H1 (cell line): ENCODE measurements around the gene KIAA1328. TPM values are rescaled to one million over a fixed set of nuclear protein-coding genes. Genes with fewer than 3 reads are reported as not detected.
A peak's percentile ranks its signal among the peaks of the same experiment; 100 is the strongest.

Experiments used
- CTCF ChIA-PET: fragments of 300-600 bp; sonication (Branson Sonifier 250); formaldehyde crosslinking; loops from one replicate; lab custom pipeline; 2021; ENCODE audit not compliant: partially characterized antibody; lab: Charles Lee
- POLR2A ChIA-PET: fragments of 300-600 bp; sonication (Branson Sonifier 250); formaldehyde crosslinking; loops from one replicate; lab custom pipeline; 2021; ENCODE audit warnings: inconsistent platforms; ENCODE audit not compliant: partially characterized antibody; lab: Charles Lee
- DNase-seq, 2 experiments: peaks; one replicate each; pipeline versions ENCODE4 v3.0.0 to v3.0.0-alpha.2; 2010 to 2022; ENCODE audit warnings: low spot score in 2 of 2, low read depth in 1 of 2, mixed read lengths in 1 of 2
- FAIRE-seq: peaks from 2 replicates; lab custom pipeline; 2011; peaks lifted over from hg19 to GRCh38; lab: Jason Lieb, UNC
- H2AFZ ChIP-seq: 2 replicates; pipeline ENCODE4 v1.8.1; 2012; ENCODE audit warnings: low read length, inconsistent platforms
- H2AK5ac ChIP-seq: 2 replicates; pipeline ENCODE4 v1.6.1; 2013; ENCODE audit warnings: low read depth, low read length
- H2BK120ac ChIP-seq: replicated peaks from 2 replicates; pipeline ENCODE3; 2013; ENCODE audit warnings: low read depth, low read length, inconsistent platforms
- H2BK12ac ChIP-seq: 2 replicates; pipeline ENCODE4 v1.6.1; 2013; ENCODE audit warnings: low read depth, low read length
- H2BK15ac ChIP-seq: 2 replicates; pipeline ENCODE4 v1.6.1; 2013; ENCODE audit warnings: low read length
- H2BK20ac ChIP-seq: 2 replicates; pipeline ENCODE4 v1.6.1; 2013; ENCODE audit warnings: low read length
- H2BK5ac ChIP-seq: 2 replicates; pipeline ENCODE4 v1.6.1; 2013; ENCODE audit warnings: low read depth, low read length
- H3K14ac ChIP-seq: 2 replicates; pipeline ENCODE4 v1.6.1; 2013; ENCODE audit warnings: inconsistent platforms; ENCODE audit not compliant: insufficient read length
- H3K18ac ChIP-seq: 2 replicates; pipeline ENCODE4 v1.6.1; 2013; ENCODE audit warnings: low read length; ENCODE audit errors: extremely low read depth
- H3K23ac ChIP-seq: 2 replicates; pipeline ENCODE4 v1.6.1; 2013; ENCODE audit warnings: inconsistent platforms; ENCODE audit not compliant: insufficient read length
- H3K23me2 ChIP-seq: 2 replicates; pipeline ENCODE4 v1.6.1; 2013; ENCODE audit warnings: low read depth, low read length
- H3K27ac ChIP-seq: 2 replicates; pipeline ENCODE4 v1.6.1; 2011; ENCODE audit warnings: low read depth, low read length, inconsistent platforms
- H3K27me3 ChIP-seq, 4 experiments: replicated peaks in 1 of 4; 1 replicate in 1 of 4; 2 replicates in 3 of 4; pipeline versions ENCODE4 v1.6.1 to v1.8.1; 2011 to 2013; ENCODE audit warnings: low read length in 3 of 4, mild to moderate bottlenecking in 3 of 4, inconsistent platforms in 2 of 4, mixed read lengths in 2 of 4, moderate library complexity in 1 of 4; ENCODE audit not compliant: control insufficient read depth in 3 of 4, insufficient read depth in 3 of 4; ENCODE audit errors: extremely low read depth in 1 of 4
- H3K36me3 ChIP-seq, 4 experiments: 2 replicates each; pipeline versions ENCODE4 v1.6.1 to v1.8.1; 2011 to 2013; ENCODE audit warnings: mild to moderate bottlenecking in 4 of 4, low read length in 3 of 4, moderate library complexity in 2 of 4, control low read depth in 1 of 4, inconsistent platforms in 1 of 4; ENCODE audit not compliant: insufficient read depth in 4 of 4, control insufficient read depth in 2 of 4
- H3K4ac ChIP-seq: replicated peaks from 2 replicates; pipeline ENCODE3; 2013; ENCODE audit warnings: low read length, low read depth, mixed read lengths, inconsistent platforms; ENCODE audit not compliant: insufficient read length
- H3K4me1 ChIP-seq, 4 experiments: replicated peaks in 1 of 4; 1 replicate in 1 of 4; 2 replicates in 3 of 4; pipeline versions ENCODE4 v1.6.1 to v1.8.1; 2011 to 2013; ENCODE audit warnings: low read length in 3 of 4, inconsistent platforms in 2 of 4, mixed read lengths in 1 of 4; ENCODE audit not compliant: insufficient read depth in 4 of 4, control insufficient read depth in 3 of 4
- H3K4me2 ChIP-seq, 2 experiments: 2 replicates each; pipeline versions ENCODE4 v1.6.1 to v1.8.1; 2011 to 2013; ENCODE audit warnings: low read depth in 2 of 2, low read length in 2 of 2, control low read depth in 1 of 2, inconsistent platforms in 1 of 2, mild to moderate bottlenecking in 1 of 2; ENCODE audit not compliant: insufficient read depth in 1 of 2
- H3K4me3 ChIP-seq, 4 experiments: fragments of 200-600, 300-600 bp in 1 of 4; sonication (generic), shearing (Covaris generic), sonication (Bioruptor Twin) in 1 of 4; 2 replicates each; pipeline versions ENCODE4 v1.5.1 to v1.8.1; 2011 to 2016; ENCODE audit warnings: low read length in 4 of 4, low read depth in 3 of 4, control low read depth in 2 of 4, inconsistent platforms in 2 of 4, mild to moderate bottlenecking in 2 of 4, mixed read lengths in 1 of 4, moderate library complexity in 1 of 4; ENCODE audit not compliant: insufficient read depth in 2 of 4; ENCODE audit errors: extremely low read depth in 1 of 4
- H3K56ac ChIP-seq: replicated peaks from 2 replicates; pipeline ENCODE3; 2013; ENCODE audit warnings: low read depth, mild to moderate bottlenecking, mixed read lengths, low read length, inconsistent platforms; ENCODE audit not compliant: insufficient read length
- H3K79me1 ChIP-seq: 2 replicates; pipeline ENCODE4 v1.6.1; 2013; ENCODE audit warnings: low read depth, low read length, control low read depth
- H3K79me2 ChIP-seq, 2 experiments: 2 replicates each; pipeline versions ENCODE4 v1.6.1 to v1.8.1; 2012 to 2013; ENCODE audit warnings: low read length in 2 of 2, mild to moderate bottlenecking in 2 of 2, inconsistent platforms in 1 of 2; ENCODE audit not compliant: insufficient read depth in 2 of 2, control insufficient read depth in 1 of 2
- H3K9ac ChIP-seq, 4 experiments: replicated peaks in 1 of 4; 1 replicate in 1 of 4; 2 replicates in 3 of 4; pipeline versions ENCODE4 v1.6.1 to v1.8.1; 2011 to 2013; ENCODE audit warnings: low read depth in 3 of 4, low read length in 3 of 4, control low read depth in 2 of 4, mild to moderate bottlenecking in 2 of 4, moderate library complexity in 2 of 4, inconsistent platforms in 1 of 4; ENCODE audit errors: extremely low read depth in 1 of 4
- H3K9me3 ChIP-seq, 2 experiments: 2 replicates each; pipeline versions ENCODE4 v1.6.1 to v1.8.1; 2012 to 2013; ENCODE audit warnings: mild to moderate bottlenecking in 2 of 2, moderate library complexity in 2 of 2, control low read depth in 1 of 2, inconsistent platforms in 1 of 2, low read depth in 1 of 2, low read length in 1 of 2, mixed read lengths in 1 of 2; ENCODE audit not compliant: insufficient read depth in 2 of 2
- H4K20me1 ChIP-seq, 2 experiments: replicated peaks in 1 of 2; 2 replicates each; pipeline versions ENCODE3 to v1.8.1; 2011 to 2013; ENCODE audit warnings: inconsistent platforms in 2 of 2, low read length in 2 of 2, mild to moderate bottlenecking in 1 of 2; ENCODE audit not compliant: insufficient read depth in 2 of 2, control insufficient read depth in 1 of 2
- H4K5ac ChIP-seq: 2 replicates; pipeline ENCODE4 v1.6.1; 2013; ENCODE audit warnings: low read length, low read depth, mixed read lengths, inconsistent platforms; ENCODE audit not compliant: insufficient read length
- H4K8ac ChIP-seq: 2 replicates; pipeline ENCODE4 v1.8.0; 2013; ENCODE audit warnings: mild to moderate bottlenecking, moderate library complexity, low read length, inconsistent platforms; ENCODE audit not compliant: insufficient read depth; ENCODE audit errors: extremely low read depth
- H4K91ac ChIP-seq: replicated peaks from 2 replicates; pipeline ENCODE3; 2013; ENCODE audit warnings: low read length, mixed read lengths, inconsistent platforms; ENCODE audit not compliant: insufficient read length
- CEBPB ChIP-seq: IDR thresholded peaks from 2 replicates; pipeline ENCODE4 v1.6.1; 2012; ENCODE audit warnings: low read depth, low read length
- CHD2 ChIP-seq: IDR thresholded peaks from 2 replicates; pipeline ENCODE4 v1.6.1; 2012; ENCODE audit warnings: low read length, improper control_type of control experiment
- CTBP2 ChIP-seq: IDR thresholded peaks from 2 replicates; pipeline ENCODE4 v1.7.0; 2011; ENCODE audit warnings: borderline replicate concordance, mild to moderate bottlenecking, moderate library complexity, mixed read lengths, low read length; ENCODE audit not compliant: insufficient read depth, insufficient read length
- EP300 ChIP-seq, 2 experiments: IDR thresholded peaks; 1 replicate in 1 of 2; 2 replicates in 1 of 2; pipeline ENCODE4 v1.6.1; 2011 to 2012; ENCODE audit warnings: low read depth in 2 of 2, low read length in 2 of 2, mild to moderate bottlenecking in 2 of 2, borderline replicate concordance in 1 of 2, inconsistent platforms in 1 of 2, moderate library complexity in 1 of 2
- SRF ChIP-seq: IDR thresholded peaks from 2 replicates; pipeline ENCODE4 v1.6.1; 2011; ENCODE audit warnings: mild to moderate bottlenecking, low read depth, low read length, moderate library complexity
- WGBS, 2 experiments: shearing (Covaris generic) in 1 of 2; methylation state at CpG; one replicate each; pipeline versions ENCODE4 v1.1.6 to v1.1.7; 2013 to 2015; ENCODE audit warnings: low lambda C conversion rate in 2 of 2, mixed read lengths in 2 of 2, inconsistent platforms in 1 of 2, low coverage in 1 of 2, missing lambda C conversion rate in 1 of 2; ENCODE audit not compliant: insufficient replicate concordance in 2 of 2, insufficient coverage in 1 of 2, insufficient read length in 1 of 2; ENCODE audit errors: extremely low coverage in 1 of 2, missing lambda C conversion rate in 1 of 2; 5-methylcytosine and 5-hydroxymethylcytosine counted together
- polyA plus RNA-seq, 7 experiments: library from polyadenylated mRNA; depleted of rRNA in 3 of 7; stranded (reverse) in 5 of 7; unstranded in 2 of 7; fragments of >200 nt in 5 of 7; fragments of 200-250 nt in 2 of 7; gene quantifications; 1 replicate in 5 of 7; 2 replicates in 1 of 7; 4 replicates in 1 of 7; pipeline versions ENCODE4 v1.2.1 to v1.2.3, GENCODE V29; 2011 to 2013; ENCODE audit warnings: missing spikeins in 2 of 7, mixed read lengths in 2 of 7
- total RNA-seq: library from RNA; stranded (reverse); fragmentation: NEBNext Ultra II Directional; extraction: Animal tissue kit (Norgen Biotek cat#: 25700); gene quantifications from 2 replicates; pipeline ENCODE4 v1.2.1, GENCODE V29; 2021

Gene KIAA1328
- total and polyA plus RNA-seq, 2 of the 8 experiments (the other 6 are each of a cell fraction or from before 2014, with no cell fraction given): 2.6 to 5.7 TPM

DNA sequence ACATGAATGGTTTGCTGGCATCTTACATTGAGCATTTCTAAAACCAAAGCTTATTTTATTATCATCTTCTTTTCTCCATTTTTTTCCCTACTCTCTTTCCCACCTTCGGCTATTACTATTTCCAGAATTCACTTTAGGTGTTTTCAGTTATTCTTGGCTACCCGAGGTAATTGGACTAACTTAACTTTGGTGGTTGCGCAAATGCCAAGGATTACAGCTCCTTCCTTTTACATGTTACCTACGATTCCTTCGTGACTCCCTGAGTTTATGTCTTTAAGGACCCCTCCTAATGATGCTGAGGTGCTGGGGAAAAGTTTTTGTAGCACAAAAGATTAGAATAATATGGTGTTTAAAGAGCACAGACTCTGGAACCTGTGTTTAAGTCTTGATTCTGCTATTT lies 14.3 kb downstream of the KIAA1328 start:
- H4K8ac ChIP-seq: no peak overlapping the region
- no peak overlapping the region for H2BK12ac ChIP-seq
- H4K5ac ChIP-seq: no peak overlapping the region
- DNase-seq (no peak), FAIRE-seq (peak; percentile 55)
- no peak overlapping the region for H2AFZ ChIP-seq
- no peaks in the 10 kb centered on the region for H3K23me2 ChIP-seq
- H3K36me3 ChIP-seq: no peaks in the 10 kb centered on the region
- H2BK20ac ChIP-seq: no peak overlapping the region
- no peak overlapping the region for H3K18ac ChIP-seq
- no peak overlapping the region for H3K27ac ChIP-seq
- TF ChIP-seq CEBPB (peak; percentile 69), EP300 (IDR thresholded peaks at IDR 0.05; ENCODE audit: borderline replicate concordance in 1 of 2, low read depth in 2 of 2, low read length in 2 of 2) (no peak), SRF (no peak), CTBP2 (no peak), CHD2 (no peak)
- POLR2A ChIA-PET: no interaction called here
- H3K4me3 ChIP-seq: no peak overlapping the region
- H2AK5ac ChIP-seq: no peak overlapping the region
- H4K20me1 ChIP-seq: no peaks in the 10 kb centered on the region
- H3K4me1 ChIP-seq: peaks cover 0 to 6% (median 4%) of the 10 kb centered on the region in 4 experiments; a peak in 2 of 7 replicates
- H3K79me1 ChIP-seq: no peaks in the 10 kb centered on the region
- 90% methylated on average over 5 of the region's 5 CpGs; no CpG with 5 or more reads in 1 of the 2 experiments for WGBS, 2 experiments
- no peak overlapping the region for H2BK15ac ChIP-seq
- no peak overlapping the region for H3K56ac ChIP-seq
- no peak overlapping the region for H3K14ac ChIP-seq
- H3K23ac ChIP-seq: no peak overlapping the region
- H3K9me3 ChIP-seq: no peaks in the 10 kb centered on the region
- no peak overlapping the region for H3K4me2 ChIP-seq
- no peak overlapping the region for H2BK5ac ChIP-seq
- H3K79me2 ChIP-seq: no peaks in the 10 kb centered on the region
- no peak overlapping the region for H3K4ac ChIP-seq
- H3K27me3 ChIP-seq: no peaks in the 10 kb centered on the region
- H3K9ac ChIP-seq: no peak overlapping the region; a peak in 1 of 7 replicates
- no peak overlapping the region for H2BK120ac ChIP-seq
- CTCF ChIA-PET: interaction anchor here (0.9 to 1.2 kb wide), 2 partner anchors 14 to 431 kb away, joined by 3 to 5 read pairs; partner anchors contain the start of genes KIAA1328 and TPGS2
- no peak overlapping the region for H4K91ac ChIP-seq
